HG03575 (cell line): ENCODE data around the gene KRTAP4-8.
"Not testable (repeated sequence)": the region's sequence is repeated elsewhere in the genome, so short reads cannot be mapped to it uniquely, and the experiment has no call there.

ENCODE experiments used
- ATAC-seq: cut with Tn5 transposase; IDR thresholded peaks from one replicate; pipeline ENCODE4 v1.9.1; 2021; ENCODE audit not compliant: unreplicated experiment, insufficient number of reproducible peaks, low FRiP score; ENCODE audit errors: extremely low read depth

Gene KRTAP4-8

GRCh38 chr17:41098042-41098441, at the start of gene KRTAP4-8:
KRTAP4-8 (minus strand) TSS chr17:41098142; CDS start chr17:41098084, 58 bp downstream.
- no peak for ATAC-seq

GRCh38 chr17:41145261-41145660, 47.3 kb upstream of the KRTAP4-8 start:
- ATAC-seq = no peak

- no peak for ATAC-seq
Measured at GRCh38 chr17:41144846-41145245, 46.9 kb upstream of the KRTAP4-8 start.

- ATAC-seq = no peak
Measured at GRCh38 chr17:41141361-41141760, 43.4 kb upstream of the KRTAP4-8 start.

GRCh38 chr17:41140360-41141131, 42.6 kb upstream of the KRTAP4-8 start, which contains the start of gene KRTAP4-6:
KRTAP4-6 (minus strand) TSS chr17:41140544; CDS start chr17:41140487, 57 bp downstream.
- ATAC-seq = no peak

GRCh38 chr17:41139865-41140264, 41.9 kb upstream of the KRTAP4-8 start:
- ATAC-seq = not testable (repeated sequence)

GRCh38 chr17:41133880-41134735, 36.2 kb upstream of the KRTAP4-8 start:
- no peak for ATAC-seq

GRCh38 chr17:41131979-41132378, 34.0 kb upstream of the KRTAP4-8 start:
- ATAC-seq = no peak

- no peak for ATAC-seq
Measured at GRCh38 chr17:41127371-41127770, 29.4 kb upstream of the KRTAP4-8 start.

- ATAC-seq = no peak
Measured at GRCh38 chr17:41126412-41126811, 28.5 kb upstream of the KRTAP4-8 start.

- no peak for ATAC-seq
Measured at GRCh38 chr17:41125064-41125463, 27.1 kb upstream of the KRTAP4-8 start.

- not testable (repeated sequence) for ATAC-seq
Measured at GRCh38 chr17:41123991-41124371, 26.0 kb upstream of the KRTAP4-8 start, which contains the start of gene KRTAP4-12. KRTAP4-12 (minus strand) TSS chr17:41124182; CDS start chr17:41124122, 60 bp downstream.

- ATAC-seq = not testable (repeated sequence)
Measured at GRCh38 chr17:41123292-41123990, 25.5 kb upstream of the KRTAP4-8 start.

- no peak for ATAC-seq
Measured at GRCh38 chr17:41121742-41122141, 23.8 kb upstream of the KRTAP4-8 start.

- not testable (repeated sequence) for ATAC-seq
Measured at GRCh38 chr17:41119696-41120690, 22.1 kb upstream of the KRTAP4-8 start.

- ATAC-seq = no peak
Measured at GRCh38 chr17:41118721-41119120, 20.8 kb upstream of the KRTAP4-8 start.

GRCh38 chr17:41117846-41118386, 20.0 kb upstream of the KRTAP4-8 start, which contains the start of gene KRTAP4-11:
KRTAP4-11 (minus strand) TSS chr17:41118373; CDS start chr17:41118315, 58 bp downstream.
- ATAC-seq = not testable (repeated sequence)

- ATAC-seq = no peak
Measured at GRCh38 chr17:41116297-41116696, 18.4 kb upstream of the KRTAP4-8 start.
